WTC11 (cell line): ENCODE results near the gene TUBB4B.

Experiments
- CREM ChIP-seq: sonication (generic); formaldehyde crosslinking; IDR thresholded peaks from 2 replicates; pipeline ENCODE4 v1.8.1; 2022; ENCODE audit warnings: mild to moderate bottlenecking, missing genetic modification reagents, moderate library complexity
- FOXP1 ChIP-seq: sonication (generic); formaldehyde crosslinking; IDR thresholded peaks from 2 replicates; pipeline ENCODE4 v1.8.0; 2022; ENCODE audit warnings: missing genetic modification reagents, mild to moderate bottlenecking, moderate library complexity, borderline replicate concordance
- JUN ChIP-seq: sonication (generic); formaldehyde crosslinking; IDR thresholded peaks from 2 replicates; pipeline ENCODE4 v1.8.0; 2023; ENCODE audit warnings: mild to moderate bottlenecking, missing genetic modification reagents
- TF ChIP-seq, protein P1 (sequence below): fragments of 200-600 bp; IDR thresholded peaks from 2 replicates; pipeline ENCODE4 v1.8.0; 2022; ENCODE audit warnings: antibody characterized with exemption
- TF ChIP-seq, protein P2 (sequence below): fragments of 250-450 bp; sonication (Bioruptor Pico); IDR thresholded peaks from 2 replicates; pipeline ENCODE4 v1.9.0; 2021; ENCODE audit warnings: mild to moderate bottlenecking, borderline replicate concordance

DNA sequence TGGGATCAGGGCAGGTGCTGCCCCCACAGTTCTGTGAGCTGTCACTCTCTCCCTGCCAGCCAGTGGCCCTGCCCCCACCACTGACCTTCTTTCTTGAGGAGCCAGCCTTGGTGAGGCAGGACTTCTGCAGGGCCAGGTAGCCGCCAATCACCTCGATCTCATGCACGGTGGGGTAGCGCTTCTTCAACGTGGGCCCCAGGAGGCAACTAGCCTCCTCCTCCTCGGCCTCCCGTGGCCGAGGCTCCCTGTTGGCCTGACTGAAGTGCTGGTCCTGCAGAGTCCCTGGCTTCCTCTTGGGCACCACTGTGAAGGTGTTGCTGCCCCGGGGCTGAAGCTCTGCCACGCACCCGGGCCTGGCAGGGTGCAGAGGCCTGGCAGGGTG, 42.2 kb upstream of the TUBB4B start:
- TF ChIP-seq, protein P1, sequence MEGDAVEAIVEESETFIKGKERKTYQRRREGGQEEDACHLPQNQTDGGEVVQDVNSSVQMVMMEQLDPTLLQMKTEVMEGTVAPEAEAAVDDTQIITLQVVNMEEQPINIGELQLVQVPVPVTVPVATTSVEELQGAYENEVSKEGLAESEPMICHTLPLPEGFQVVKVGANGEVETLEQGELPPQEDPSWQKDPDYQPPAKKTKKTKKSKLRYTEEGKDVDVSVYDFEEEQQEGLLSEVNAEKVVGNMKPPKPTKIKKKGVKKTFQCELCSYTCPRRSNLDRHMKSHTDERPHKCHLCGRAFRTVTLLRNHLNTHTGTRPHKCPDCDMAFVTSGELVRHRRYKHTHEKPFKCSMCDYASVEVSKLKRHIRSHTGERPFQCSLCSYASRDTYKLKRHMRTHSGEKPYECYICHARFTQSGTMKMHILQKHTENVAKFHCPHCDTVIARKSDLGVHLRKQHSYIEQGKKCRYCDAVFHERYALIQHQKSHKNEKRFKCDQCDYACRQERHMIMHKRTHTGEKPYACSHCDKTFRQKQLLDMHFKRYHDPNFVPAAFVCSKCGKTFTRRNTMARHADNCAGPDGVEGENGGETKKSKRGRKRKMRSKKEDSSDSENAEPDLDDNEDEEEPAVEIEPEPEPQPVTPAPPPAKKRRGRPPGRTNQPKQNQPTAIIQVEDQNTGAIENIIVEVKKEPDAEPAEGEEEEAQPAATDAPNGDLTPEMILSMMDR = no peak
- TF ChIP-seq CREM (CRISPR knock-in tag) = no peak
- no peak for TF ChIP-seq JUN (CRISPR knock-in tag)
- TF ChIP-seq FOXP1 = no peak
- TF ChIP-seq, protein P2, sequence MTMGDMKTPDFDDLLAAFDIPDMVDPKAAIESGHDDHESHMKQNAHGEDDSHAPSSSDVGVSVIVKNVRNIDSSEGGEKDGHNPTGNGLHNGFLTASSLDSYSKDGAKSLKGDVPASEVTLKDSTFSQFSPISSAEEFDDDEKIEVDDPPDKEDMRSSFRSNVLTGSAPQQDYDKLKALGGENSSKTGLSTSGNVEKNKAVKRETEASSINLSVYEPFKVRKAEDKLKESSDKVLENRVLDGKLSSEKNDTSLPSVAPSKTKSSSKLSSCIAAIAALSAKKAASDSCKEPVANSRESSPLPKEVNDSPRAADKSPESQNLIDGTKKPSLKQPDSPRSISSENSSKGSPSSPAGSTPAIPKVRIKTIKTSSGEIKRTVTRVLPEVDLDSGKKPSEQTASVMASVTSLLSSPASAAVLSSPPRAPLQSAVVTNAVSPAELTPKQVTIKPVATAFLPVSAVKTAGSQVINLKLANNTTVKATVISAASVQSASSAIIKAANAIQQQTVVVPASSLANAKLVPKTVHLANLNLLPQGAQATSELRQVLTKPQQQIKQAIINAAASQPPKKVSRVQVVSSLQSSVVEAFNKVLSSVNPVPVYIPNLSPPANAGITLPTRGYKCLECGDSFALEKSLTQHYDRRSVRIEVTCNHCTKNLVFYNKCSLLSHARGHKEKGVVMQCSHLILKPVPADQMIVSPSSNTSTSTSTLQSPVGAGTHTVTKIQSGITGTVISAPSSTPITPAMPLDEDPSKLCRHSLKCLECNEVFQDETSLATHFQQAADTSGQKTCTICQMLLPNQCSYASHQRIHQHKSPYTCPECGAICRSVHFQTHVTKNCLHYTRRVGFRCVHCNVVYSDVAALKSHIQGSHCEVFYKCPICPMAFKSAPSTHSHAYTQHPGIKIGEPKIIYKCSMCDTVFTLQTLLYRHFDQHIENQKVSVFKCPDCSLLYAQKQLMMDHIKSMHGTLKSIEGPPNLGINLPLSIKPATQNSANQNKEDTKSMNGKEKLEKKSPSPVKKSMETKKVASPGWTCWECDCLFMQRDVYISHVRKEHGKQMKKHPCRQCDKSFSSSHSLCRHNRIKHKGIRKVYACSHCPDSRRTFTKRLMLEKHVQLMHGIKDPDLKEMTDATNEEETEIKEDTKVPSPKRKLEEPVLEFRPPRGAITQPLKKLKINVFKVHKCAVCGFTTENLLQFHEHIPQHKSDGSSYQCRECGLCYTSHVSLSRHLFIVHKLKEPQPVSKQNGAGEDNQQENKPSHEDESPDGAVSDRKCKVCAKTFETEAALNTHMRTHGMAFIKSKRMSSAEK (CRISPR knock-in tag) = no peak
